Renal pelvis (tissue), 4 donors: ENCODE results near the gene PPP2R5E. TPM values are rescaled to one million over a fixed set of nuclear protein-coding genes. Genes with fewer than 3 reads are reported as not detected.
"Not testable (repeated sequence)": the region's sequence is repeated elsewhere in the genome, so short reads cannot be mapped to it uniquely, and the experiment has no call there.

Experiments
- DNase-seq: peaks from one replicate; pipeline ENCODE4 v3.0.0-alpha.2; 2013
- polyA plus RNA-seq, 3 donors: library from polyadenylated mRNA; unstranded; fragments of 120-200 nt; gene quantifications; one replicate each; pipeline ENCODE4 v1.2.1, GENCODE V29; 2013; ENCODE audit not compliant: insufficient read length in 3 of 3

The PPP2R5E gene
- polyA plus RNA-seq, 3 donors = 34.5 to 35.3 (median 34.7) TPM

GRCh38 chr14:63388766-63389431, 154.3 kb downstream of the PPP2R5E start:
- DNase-seq = peak; percentile 26

GRCh38 chr14:63387711-63388110, 155.5 kb downstream of the PPP2R5E start:
- no peak for DNase-seq

DNA sequence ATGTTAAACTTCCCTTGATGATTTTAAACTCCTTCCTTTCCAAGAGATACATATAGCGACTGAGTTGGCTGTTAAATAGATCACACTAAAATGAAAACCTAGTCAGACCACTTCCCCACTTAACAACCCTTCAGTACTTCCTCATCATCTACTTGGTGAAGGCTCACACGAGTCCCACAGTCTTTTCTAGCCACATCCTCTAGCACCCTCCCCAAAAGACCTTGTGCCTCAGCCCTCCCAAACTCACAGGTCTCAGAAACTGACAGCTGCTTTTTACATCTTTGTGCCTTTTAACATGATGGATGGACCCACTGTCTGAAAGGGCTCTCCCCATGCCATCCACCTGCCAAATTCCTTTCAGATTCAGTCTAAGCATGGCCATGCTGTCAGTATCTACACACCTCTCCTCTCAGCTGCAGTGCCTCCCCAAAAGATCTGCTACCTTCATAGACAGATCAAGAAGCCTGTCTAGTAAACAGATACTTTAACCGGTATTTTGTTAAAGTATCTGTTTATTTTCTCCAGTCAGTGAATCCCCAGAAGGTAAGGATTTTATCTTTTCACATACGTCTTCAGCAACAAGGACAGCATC, 159.3 kb downstream of the PPP2R5E start:
- no peak for DNase-seq

- DNase-seq = no peak
Observed at GRCh38 chr14:63378444-63378843, 164.7 kb downstream of the PPP2R5E start.

- DNase-seq = no peak
Observed at GRCh38 chr14:63375769-63376168, 167.4 kb downstream of the PPP2R5E start.

DNA sequence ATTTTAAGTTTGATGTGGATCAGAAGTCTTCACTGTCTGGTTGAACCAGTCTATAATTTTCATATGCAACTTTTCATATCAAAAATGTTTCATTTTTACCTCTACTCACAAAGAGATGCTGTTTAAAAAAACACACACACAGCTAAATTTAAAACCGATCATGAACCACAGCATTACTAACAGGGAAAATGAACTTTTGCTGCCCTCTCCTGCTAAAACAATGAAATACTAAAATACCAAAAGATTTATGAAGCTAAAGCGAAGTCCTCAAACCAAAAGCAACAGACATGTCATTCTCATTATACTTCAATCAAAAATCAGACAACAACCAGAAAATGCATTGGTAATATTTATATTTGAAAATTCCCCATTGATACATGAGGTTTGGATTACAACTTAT, 171.6 kb downstream of the PPP2R5E start:
- DNase-seq = not testable (repeated sequence)

- no peak for DNase-seq
Observed at GRCh38 chr14:63371033-63371432, 172.1 kb downstream of the PPP2R5E start.

GRCh38 chr14:63367742-63368364, 175.3 kb downstream of the PPP2R5E start:
- DNase-seq = no peak

DNA sequence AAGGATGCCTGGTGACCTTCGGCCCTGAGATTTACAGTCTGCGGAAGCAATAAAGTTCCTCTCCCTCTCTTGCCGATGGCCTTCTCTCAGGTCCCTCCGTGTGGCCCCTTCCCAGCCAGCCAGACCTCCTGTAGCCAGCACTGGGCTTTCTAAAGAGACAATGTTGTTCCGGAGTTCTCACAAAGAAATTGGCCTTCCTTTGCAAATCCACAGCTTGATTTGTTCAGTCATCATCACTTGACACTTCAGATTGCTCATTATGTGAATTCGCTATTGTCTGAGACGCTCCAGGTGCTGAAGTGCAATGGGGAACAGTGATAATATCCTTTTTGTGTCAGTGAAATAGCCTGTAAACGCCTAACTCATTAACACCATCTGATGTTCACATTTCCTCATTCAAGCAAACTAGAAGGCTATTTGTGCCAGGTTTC, 180.8 kb downstream of the PPP2R5E start:
- DNase-seq = peak; percentile 17

DNA sequence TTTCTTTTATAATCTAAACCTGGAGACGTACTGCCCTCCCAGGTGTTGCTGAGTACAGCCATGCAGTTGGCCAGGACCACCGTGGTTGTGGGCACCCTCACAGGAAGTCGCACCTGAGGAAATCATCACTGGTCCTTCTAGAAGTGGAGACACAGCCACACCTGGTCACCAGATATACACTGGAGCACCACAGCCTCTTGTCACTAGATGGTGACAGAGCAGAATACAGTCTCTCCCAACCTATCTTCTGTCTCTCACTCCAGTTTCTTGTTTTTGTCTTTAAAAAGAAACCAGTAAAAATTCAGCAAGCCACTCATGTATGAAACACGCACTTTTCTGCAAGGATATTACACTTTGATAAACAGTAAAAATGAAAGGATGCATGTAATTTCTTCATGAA, 181.4 kb downstream of the PPP2R5E start:
- DNase-seq = no peak

- no peak for DNase-seq
Observed at GRCh38 chr14:63357841-63358240, 185.3 kb downstream of the PPP2R5E start.

DNA sequence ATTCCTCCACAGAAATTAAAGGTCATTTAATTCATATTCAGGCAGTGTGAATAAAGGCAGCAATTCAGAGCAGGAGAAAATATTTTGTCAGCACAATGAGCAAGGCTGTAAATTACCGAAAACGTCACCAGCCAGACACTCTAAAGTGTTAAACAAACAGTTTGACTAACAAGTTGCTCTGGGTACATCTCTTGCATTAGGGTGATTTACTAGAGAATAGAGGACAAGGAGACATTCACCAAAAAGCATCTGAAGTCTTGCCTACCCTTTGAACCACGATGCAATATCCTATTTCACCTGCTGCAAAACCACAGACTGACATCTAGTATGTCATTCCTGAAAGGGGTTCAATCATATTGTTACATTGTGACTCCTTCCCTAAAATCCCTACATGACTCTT, 197.4 kb downstream of the PPP2R5E start:
- peak; percentile 19 for DNase-seq

DNA sequence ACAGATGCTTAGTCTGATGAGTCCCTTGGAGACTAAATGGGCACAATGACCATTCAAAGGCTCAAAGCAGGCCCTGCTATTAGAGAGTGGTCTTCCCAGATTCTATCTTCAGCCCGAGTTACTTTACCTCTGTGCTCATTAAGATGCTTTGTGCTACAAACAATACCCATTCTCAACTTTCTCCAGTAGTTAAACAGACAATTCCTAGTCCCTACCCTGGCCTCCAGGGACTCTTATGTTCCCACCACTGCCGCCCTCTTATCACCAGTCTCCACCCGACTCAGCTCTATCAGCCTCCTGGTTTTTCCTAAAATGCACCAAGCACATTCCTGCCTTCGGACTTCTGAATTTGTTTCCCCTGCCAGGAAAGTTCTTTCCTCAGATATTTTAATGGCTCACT, 198.8 kb downstream of the PPP2R5E start:
- no peak for DNase-seq

- DNase-seq = no peak
Observed at GRCh38 chr14:63343878-63344277, 199.3 kb downstream of the PPP2R5E start.

DNA sequence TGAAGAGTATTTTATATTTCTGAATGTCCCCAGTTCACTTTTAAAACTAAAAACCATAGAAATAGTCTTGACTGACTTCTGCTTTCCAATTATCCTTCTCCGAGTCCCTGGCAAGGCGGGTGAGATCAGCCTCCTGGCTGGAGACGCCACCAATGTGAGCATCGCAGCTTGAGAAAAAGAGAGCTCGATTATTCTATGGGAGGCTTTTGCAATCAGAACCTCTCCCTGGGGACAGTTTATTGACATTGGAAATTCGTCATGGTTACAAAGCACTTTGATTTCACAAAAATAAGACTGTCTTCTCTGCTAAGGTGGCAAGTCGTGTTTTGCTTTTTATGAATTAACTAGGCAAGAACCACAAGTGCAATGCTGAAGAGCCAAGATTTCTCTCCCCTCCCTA, 200.8 kb downstream of the PPP2R5E start:
- DNase-seq = no peak

DNA sequence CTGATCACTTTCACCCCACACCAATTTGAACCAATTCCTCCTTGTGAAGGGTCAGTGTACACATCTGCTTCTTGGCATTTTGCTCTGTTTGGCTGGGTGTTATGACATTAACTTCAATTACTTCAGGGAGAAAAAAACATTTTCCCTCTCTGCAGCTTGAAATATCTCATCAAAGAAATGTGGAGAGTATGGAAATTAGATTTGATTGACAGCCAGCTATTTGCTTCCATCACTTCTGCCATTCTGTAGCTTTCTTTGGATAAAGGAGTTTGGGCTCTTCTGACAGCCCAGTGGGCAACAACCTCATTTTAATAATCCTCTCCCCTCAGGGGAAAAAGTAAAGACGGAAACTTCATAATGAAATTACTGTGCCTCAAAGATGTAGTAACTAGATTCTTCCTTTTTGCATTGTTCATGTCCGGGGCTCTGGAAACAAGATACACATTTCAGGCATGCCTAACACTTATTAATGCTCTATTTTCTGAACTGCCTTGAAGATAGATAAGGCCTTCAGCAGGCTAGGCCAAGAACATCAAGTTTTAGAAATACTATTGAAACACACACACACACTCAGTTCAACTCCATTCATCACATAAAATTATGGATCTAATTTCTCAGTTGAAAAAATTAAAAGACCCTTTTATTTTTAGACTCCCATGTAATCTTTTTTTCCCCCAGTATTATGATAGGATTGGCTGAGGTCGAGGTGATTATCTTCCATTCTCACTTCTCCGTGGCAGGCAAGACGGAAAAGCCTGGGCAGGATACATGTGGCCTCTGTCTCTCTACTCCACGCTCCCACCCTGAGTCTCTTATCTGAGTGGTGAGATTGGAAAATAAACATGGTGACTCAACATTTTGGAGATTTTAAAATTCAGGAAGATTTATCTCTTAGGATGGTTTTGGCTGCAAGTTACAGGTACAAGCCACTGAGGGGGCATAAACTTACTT, 214.1 kb downstream of the PPP2R5E start:
- no peak for DNase-seq

DNA sequence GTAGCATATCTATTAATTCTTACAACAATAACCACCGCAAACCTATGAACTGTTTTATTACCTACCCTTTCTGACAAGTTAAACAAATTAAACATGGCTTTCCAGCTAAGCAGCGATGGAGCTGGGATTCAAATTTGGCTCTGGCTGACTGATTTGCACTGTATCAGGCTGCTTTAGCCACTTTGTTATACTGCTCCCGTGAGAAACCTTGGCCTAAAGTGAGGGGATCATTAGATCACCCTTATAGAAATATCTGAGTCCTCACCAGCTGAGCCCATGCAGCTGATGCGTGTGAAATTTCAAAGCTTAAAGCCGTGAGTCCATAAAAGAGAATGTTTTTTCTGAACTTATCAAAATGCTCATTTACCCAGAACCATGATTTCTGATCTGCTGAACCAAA, 216.3 kb downstream of the PPP2R5E start:
- no peak for DNase-seq

DNA sequence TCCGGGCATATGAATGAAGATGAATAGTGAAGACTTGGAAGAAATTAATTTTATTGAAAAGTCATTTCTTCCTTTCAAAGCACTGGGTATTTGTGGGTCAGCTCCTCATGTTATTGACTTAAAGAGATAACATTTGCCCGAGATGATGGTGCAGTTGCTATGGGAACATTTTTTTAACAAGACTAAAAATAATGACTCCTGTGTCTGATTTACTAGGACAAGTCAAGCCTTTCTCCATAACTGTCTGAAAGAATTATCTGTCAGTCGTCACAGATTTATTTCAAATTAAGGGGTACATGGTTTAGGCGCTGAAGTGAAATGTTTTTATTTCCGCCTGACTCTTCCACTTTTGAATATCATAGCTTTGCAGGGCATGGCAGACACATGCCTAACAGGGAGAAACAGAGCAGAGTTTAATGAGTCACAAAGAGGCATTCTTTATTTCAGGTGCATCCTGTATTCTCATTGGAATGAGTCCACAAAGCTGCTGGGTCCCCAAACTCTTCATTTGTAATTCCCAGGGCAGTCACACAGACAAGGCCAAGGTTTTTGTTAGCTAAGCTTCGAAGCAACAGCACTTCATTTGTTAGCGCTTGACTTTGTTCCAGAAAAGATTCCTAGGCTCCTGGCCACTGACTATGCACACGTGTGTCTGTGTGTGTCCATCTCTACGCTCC, 220.1 kb downstream of the PPP2R5E start:
- no peak for DNase-seq

GRCh38 chr14:63322472-63322871, 220.7 kb downstream of the PPP2R5E start:
- DNase-seq = no peak
